Measurements from ENCODE around the gene SIMC1.
A peak's percentile ranks its signal among the peaks of the same experiment; 100 is the strongest.

- TF ChIP-seq POLR2A (IDR thresholded peaks at IDR 0.05; ENCODE audit: low read length) (peak; percentile 85), GATA1 (IDR thresholded peaks at IDR 0.05; ENCODE audit: low read depth, low read length) (no peak)
Observed at GRCh38 chr5:176361437-176362232, 123.4 kb downstream of the SIMC1 start, which contains the start of gene KIAA1191.
